Measurements from ENCODE around the gene ZCWPW2. TPM values are rescaled to one million over a fixed set of nuclear protein-coding genes. Genes with fewer than 3 reads are reported as not detected.
A peak's percentile ranks its signal among the peaks of the same experiment; 100 is the strongest.

The ZCWPW2 gene
- total RNA-seq, 1 donor from 2014 or later, result 0.81 TPM

DNA sequence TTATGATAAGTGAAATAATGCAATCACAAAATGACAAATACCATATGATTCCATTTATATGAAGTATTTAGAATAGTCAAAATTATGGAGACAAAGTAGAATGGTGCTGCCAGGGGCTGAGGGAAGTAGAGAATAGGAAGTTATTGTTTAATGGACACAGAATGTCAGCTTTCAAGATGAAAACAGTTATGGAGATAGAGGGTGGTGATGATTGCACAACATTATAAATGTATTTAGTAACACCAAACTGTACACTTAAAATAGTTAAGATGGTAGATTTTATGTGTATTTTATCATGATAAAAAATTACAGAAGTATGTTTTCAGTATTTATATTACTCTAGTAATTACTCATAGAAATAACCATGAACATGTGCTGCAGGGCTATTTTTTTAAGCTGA lies 100.9 kb downstream of the ZCWPW2 start:
- H3K4me1 Mint-ChIP-seq (ENCODE audit: low read depth), result no peaks in the 10 kb centered on the region
- H3K36me3 Mint-ChIP-seq (ENCODE audit: insufficient read depth), result peaks cover 2% of the 10 kb centered on the region
- H3K27ac Mint-ChIP-seq, result no peak overlapping the region
- TF ChIP-seq, protein P1, sequence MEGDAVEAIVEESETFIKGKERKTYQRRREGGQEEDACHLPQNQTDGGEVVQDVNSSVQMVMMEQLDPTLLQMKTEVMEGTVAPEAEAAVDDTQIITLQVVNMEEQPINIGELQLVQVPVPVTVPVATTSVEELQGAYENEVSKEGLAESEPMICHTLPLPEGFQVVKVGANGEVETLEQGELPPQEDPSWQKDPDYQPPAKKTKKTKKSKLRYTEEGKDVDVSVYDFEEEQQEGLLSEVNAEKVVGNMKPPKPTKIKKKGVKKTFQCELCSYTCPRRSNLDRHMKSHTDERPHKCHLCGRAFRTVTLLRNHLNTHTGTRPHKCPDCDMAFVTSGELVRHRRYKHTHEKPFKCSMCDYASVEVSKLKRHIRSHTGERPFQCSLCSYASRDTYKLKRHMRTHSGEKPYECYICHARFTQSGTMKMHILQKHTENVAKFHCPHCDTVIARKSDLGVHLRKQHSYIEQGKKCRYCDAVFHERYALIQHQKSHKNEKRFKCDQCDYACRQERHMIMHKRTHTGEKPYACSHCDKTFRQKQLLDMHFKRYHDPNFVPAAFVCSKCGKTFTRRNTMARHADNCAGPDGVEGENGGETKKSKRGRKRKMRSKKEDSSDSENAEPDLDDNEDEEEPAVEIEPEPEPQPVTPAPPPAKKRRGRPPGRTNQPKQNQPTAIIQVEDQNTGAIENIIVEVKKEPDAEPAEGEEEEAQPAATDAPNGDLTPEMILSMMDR (IDR thresholded peaks at IDR 0.05; ENCODE audit: unreplicated experiment), result no peak
- no peak for DNase-seq (ENCODE audit: low spot score, unreplicated experiment)
- H3K27me3 Mint-ChIP-seq, result no peaks in the 10 kb centered on the region
- peaks cover 13% of the 10 kb centered on the region for H3K9me3 Mint-ChIP-seq (ENCODE audit: low read depth)
- H3K4me3 Mint-ChIP-seq (ENCODE audit: low read depth), result no peak overlapping the region

DNA sequence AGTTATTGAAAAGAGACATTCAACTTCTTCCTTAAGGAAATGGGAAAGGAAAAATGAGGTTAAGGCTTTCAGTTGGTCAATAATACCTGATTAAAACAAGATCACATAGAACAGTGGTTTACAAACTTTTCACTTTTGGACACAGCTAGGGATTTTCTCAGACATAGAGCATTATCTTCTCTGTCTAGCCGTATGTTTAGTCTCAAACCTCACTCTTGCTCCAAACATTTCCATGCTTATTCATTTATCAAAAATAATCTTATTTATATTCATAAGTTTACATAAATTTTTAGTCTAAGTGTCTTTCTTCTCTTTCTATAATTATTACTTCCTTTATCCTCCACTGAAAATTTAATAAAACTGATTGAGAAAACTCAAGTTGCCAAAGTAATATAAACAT lies 114.3 kb downstream of the ZCWPW2 start:
- TF ChIP-seq, protein P1 (IDR thresholded peaks at IDR 0.05; ENCODE audit: unreplicated experiment), result no peak
- Mint-ChIP-seq H3K4me1 (ENCODE audit: low read depth) (peaks cover 14% of the 10 kb centered on the region), H3K36me3 (ENCODE audit: insufficient read depth) (no peaks in the 10 kb centered on the region), H3K9me3 (ENCODE audit: low read depth) (no peaks in the 10 kb centered on the region), H3K27me3 (no peaks in the 10 kb centered on the region), H3K4me3 (ENCODE audit: low read depth) (no peak overlapping the region), H3K27ac (no peak overlapping the region)
- DNase-seq (ENCODE audit: low spot score, unreplicated experiment), result no peak

DNA sequence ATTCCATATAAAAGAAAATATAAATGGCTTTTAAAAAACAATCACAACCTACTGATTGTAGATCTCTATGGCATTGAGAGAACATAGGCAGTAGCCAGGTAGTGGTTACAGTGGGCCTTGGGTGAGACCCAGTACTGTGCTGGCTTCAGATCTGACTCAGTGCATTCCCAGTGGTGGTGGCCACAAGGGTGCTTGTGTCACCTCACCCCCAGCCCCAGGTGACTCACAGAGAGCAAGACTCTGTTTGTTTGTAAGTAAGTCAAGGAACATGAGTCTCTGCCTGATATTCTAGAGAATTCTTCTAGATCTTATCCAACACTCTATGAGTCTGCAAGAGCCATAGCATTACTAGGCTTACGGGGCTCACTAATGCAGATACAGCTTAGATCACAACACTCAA lies 118.9 kb downstream of the ZCWPW2 start:
- no peak overlapping the region for H3K27ac Mint-ChIP-seq
- no peak for DNase-seq (ENCODE audit: low spot score, unreplicated experiment)
- no peaks in the 10 kb centered on the region for H3K27me3 Mint-ChIP-seq
- H3K9me3 Mint-ChIP-seq (ENCODE audit: low read depth), result peaks cover 10% of the 10 kb centered on the region
- TF ChIP-seq, protein P1 (IDR thresholded peaks at IDR 0.05; ENCODE audit: unreplicated experiment), result no peak
- no peaks in the 10 kb centered on the region for H3K4me1 Mint-ChIP-seq (ENCODE audit: low read depth)
- H3K4me3 Mint-ChIP-seq (ENCODE audit: low read depth), result no peak overlapping the region
- peaks cover under 1% of the 10 kb centered on the region for H3K36me3 Mint-ChIP-seq (ENCODE audit: insufficient read depth)

DNA sequence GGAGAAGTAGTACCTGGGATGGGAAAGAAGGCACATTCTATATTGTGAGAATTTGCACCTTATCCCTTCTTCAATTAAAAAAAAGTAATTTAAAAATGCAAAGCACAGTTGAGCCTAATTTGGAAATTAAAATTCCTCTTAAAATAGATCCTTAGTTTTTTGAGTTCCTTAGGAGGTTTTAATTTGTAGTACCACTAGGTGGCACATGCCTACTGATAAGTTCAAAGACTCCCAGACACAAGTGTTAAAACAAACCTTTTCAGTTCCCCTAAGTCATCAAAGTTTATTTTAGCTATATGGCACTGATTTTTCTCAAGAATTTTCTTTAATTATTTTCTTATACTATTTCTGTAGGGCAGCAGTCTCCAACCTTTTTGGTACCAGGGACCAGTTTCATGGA lies 127.7 kb downstream of the ZCWPW2 start:
- H3K4me3 Mint-ChIP-seq (ENCODE audit: low read depth), result no peak overlapping the region
- no peak overlapping the region for H3K27ac Mint-ChIP-seq
- peaks cover 18% of the 10 kb centered on the region for H3K9me3 Mint-ChIP-seq (ENCODE audit: low read depth)
- no peaks in the 10 kb centered on the region for H3K4me1 Mint-ChIP-seq (ENCODE audit: low read depth)
- DNase-seq (ENCODE audit: low spot score, unreplicated experiment), result no peak
- H3K36me3 Mint-ChIP-seq (ENCODE audit: insufficient read depth), result peaks cover 2% of the 10 kb centered on the region
- H3K27me3 Mint-ChIP-seq, result no peaks in the 10 kb centered on the region
- TF ChIP-seq, protein P1 (IDR thresholded peaks at IDR 0.05; ENCODE audit: unreplicated experiment), result peak; percentile 77

DNA sequence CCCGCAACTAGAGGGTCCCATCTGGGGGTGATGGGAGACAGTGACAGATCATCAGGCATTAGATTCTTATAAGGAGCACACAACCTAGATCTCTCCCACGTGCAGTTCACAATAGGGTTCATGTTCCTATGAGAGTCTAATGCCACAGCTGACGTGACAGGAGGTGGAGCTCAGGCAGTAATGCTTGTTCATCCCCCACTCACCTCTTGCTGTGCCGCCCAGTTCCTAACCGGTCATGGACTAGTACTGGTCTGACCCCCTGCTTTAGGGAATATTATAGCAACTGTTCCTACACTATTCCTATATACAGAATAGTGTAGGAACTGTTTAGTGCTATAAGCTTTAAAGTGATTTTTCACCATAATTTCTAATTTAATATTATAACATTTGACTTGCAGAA lies 128.2 kb downstream of the ZCWPW2 start:
- Mint-ChIP-seq H3K27me3 (no peaks in the 10 kb centered on the region), H3K36me3 (ENCODE audit: insufficient read depth) (peaks cover 2% of the 10 kb centered on the region), H3K9me3 (ENCODE audit: low read depth) (peaks cover 13% of the 10 kb centered on the region), H3K27ac (no peak overlapping the region), H3K4me3 (ENCODE audit: low read depth) (no peak overlapping the region), H3K4me1 (ENCODE audit: low read depth) (no peaks in the 10 kb centered on the region)
- TF ChIP-seq, protein P1 (IDR thresholded peaks at IDR 0.05; ENCODE audit: unreplicated experiment), result no peak
- DNase-seq (ENCODE audit: low spot score, unreplicated experiment), result no peak
